Right lobe of liver (tissue), 6 donors: Measurements from ENCODE around the gene CARD19. TPM values are rescaled to one million over a fixed set of nuclear protein-coding genes. Genes with fewer than 3 reads are reported as not detected.
A peak's percentile ranks its signal among the peaks of the same experiment; 100 is the strongest.

Experiments
- ATAC-seq, 4 donors: fragments of 200-7000 bp; cut with Tn5 transposase; one replicate each; pipeline ENCODE4 v1.9.1; 2020; ENCODE audit warnings: mild to moderate bottlenecking in 4 of 4, moderate library complexity in 4 of 4
- DNase-seq, 3 donors: peaks; one replicate each; pipeline ENCODE4 v3.0.0-alpha.2; 2020
- H3K27ac ChIP-seq, 3 donors: fragments of 200-600 bp; one replicate each; pipeline ENCODE4 v1.8.0; 2022
- H3K27me3 ChIP-seq, 2 donors: fragments of 200-600 bp; one replicate each; pipeline ENCODE4 v1.8.0; 2022
- H3K36me3 ChIP-seq, 4 donors: fragments of 200-600 bp; sonication (generic) in 1 of 4; one replicate each; pipeline versions ENCODE4 v1.5.1 to v1.8.0; 2017 to 2022; ENCODE audit warnings: control low read depth in 1 of 4
- H3K4me1 ChIP-seq, 4 donors: fragments of 200-600 bp; sonication (generic) in 1 of 4; one replicate each; pipeline versions ENCODE4 v1.5.1 to v1.8.0; 2017 to 2022; ENCODE audit warnings: control low read depth in 1 of 4
- H3K4me3 ChIP-seq, 3 donors: fragments of 200-600 bp; one replicate each; pipeline ENCODE4 v1.8.0; 2022
- H3K9me3 ChIP-seq, 4 donors: fragments of 200-600 bp; sonication (generic) in 1 of 4; one replicate each; pipeline versions ENCODE4 v1.5.1 to v1.8.0; 2017 to 2022; ENCODE audit warnings: control low read depth in 1 of 4
- CTCF ChIP-seq, 4 donors: fragments of 200-600 bp in 3 of 4; fragments of 450-650 bp in 1 of 4; IDR thresholded peaks; one replicate each; pipeline versions ENCODE4 v1.5.1 to v1.8.0; 2016 to 2022; ENCODE audit warnings: antibody characterized with exemption in 4 of 4, mild to moderate bottlenecking in 2 of 4
- POLR2A ChIP-seq: fragments of 450-650 bp; IDR thresholded peaks from one replicate; pipeline ENCODE4 v1.6.1; 2017; ENCODE audit warnings: antibody characterized with exemption, mild to moderate bottlenecking
- WGBS: methylation state at CpG from one replicate; pipeline ENCODE4 v1.1.6; 2018; ENCODE audit warnings: low coverage, low lambda C conversion rate; ENCODE audit not compliant: insufficient coverage; ENCODE audit errors: missing lambda C conversion rate; 5-methylcytosine and 5-hydroxymethylcytosine counted together
- intact Hi-C, 2 donors: fragments of 100-400 bp; cut with DNase I; formaldehyde crosslinking; loops; one replicate each; pipeline versions ENCODE4 v1.11.2 to v1.14.1; 2022
- total RNA-seq, 6 experiments: library from RNA; depleted of rRNA in 2 of 6; stranded (reverse); fragments of >200 nt in 2 of 6; fragmentation: NEBNext Ultra II Directional in 3 of 6; extraction: Animal tissue kit (Norgen Biotek cat#: 25700) in 3 of 6; gene quantifications; one replicate each; pipeline versions ENCODE4 v1.1.0 to v1.2.4, GENCODE V29; 2016 to 2023
- donor health status: DM: no; HTN: yes; CAD: no.
- donor health status: DM: no; HTN: no; CAD: no.
- donor health status: DM: no; HTN: no; CAD: no.
- donor health status: DM: no; HTN: yes; CAD: no.
- donor health status: DM: no; HTN: yes; CAD: no.

CARD19 gene
- total RNA-seq, 6 experiments from 2014 or later: 6.3 to 31.7 (median 12.1) TPM

GRCh38 chr9:93051680-93052089 lies 44.3 kb upstream of the CARD19 start:
- Histone ChIP-seq H3K4me3 (no peak overlapping the region), H3K4me1 (peaks cover 0 to 17% (median 7%) of the 10 kb centered on the region in 4 donors), H3K27me3 (no peaks in the 10 kb centered on the region), H3K9me3 (no peaks in the 10 kb centered on the region), H3K36me3 (no peaks in the 10 kb centered on the region), H3K27ac (peak overlapping the region in 2 of 3 donors; percentile 13 to 29)
- 23% methylated on average over 2 of the region's 6 CpGs for WGBS
- TF ChIP-seq POLR2A (no peak), CTCF (IDR thresholded peaks at IDR 0.05) (no peak)
- ATAC-seq (peak in 3 of 4 donors; percentile 24 to 30 (median 30)), DNase-seq (peak in 2 of 3 donors; percentile 55 to 56)
- intact Hi-C loops: no loop called here

- H3K4me3 ChIP-seq: no peak overlapping the region
- H3K36me3 ChIP-seq: no peaks in the 10 kb centered on the region
- WGBS: 79% methylated on average over 5 of the region's 15 CpGs
- H3K4me1 ChIP-seq: peaks cover 0 to 20% (median 7%) of the 10 kb centered on the region in 4 donors
- TF ChIP-seq POLR2A: no peak
- no peak for TF ChIP-seq CTCF (IDR thresholded peaks at IDR 0.05)
- intact Hi-C loops: no loop called here
- H3K27me3 ChIP-seq: no peaks in the 10 kb centered on the region
- DNase-seq: peak in 1 of 3 donors; percentile 39
- no peak overlapping the region for H3K27ac ChIP-seq
- H3K9me3 ChIP-seq: no peaks in the 10 kb centered on the region
- no peak for ATAC-seq
These were observed 43.1 kb upstream of the CARD19 start for GRCh38 chr9:93052791-93053540.

DNA sequence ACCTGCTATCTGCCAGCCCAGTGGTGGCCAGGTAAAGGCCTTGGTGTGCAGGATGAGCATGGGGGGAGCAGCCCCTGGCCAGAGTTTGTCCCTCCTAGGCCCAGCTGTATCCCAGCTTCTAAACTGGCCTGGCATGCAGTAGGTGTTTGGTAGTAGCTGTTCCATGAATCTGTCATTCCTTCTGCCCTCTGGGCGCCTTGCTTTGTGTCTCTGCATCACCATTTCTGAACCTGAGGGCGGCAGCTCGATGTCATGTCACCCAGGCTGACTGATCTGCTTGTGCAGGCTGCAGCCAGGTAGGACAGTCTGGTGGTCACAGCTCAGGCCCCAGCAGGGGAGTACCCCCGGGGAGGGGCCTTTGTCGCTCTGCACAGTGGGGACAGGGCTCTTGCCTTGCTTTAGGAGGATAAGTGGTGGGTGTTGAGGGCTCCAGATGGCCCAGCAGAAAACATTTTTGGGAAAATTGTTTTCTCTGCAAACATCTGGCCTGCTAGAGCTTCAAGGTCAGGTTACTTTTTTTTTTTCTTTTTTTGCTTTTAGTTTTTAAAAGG lies 42.2 kb upstream of the CARD19 start:
- intact Hi-C loops: no loop called here
- DNase-seq: no peak
- no peaks in the 10 kb centered on the region for H3K36me3 ChIP-seq
- H3K27me3 ChIP-seq: no peaks in the 10 kb centered on the region
- H3K27ac ChIP-seq: no peak overlapping the region
- ATAC-seq: no peak
- H3K4me1 ChIP-seq: peaks cover 0 to 26% (median 5%) of the 10 kb centered on the region in 4 donors
- no peaks in the 10 kb centered on the region for H3K9me3 ChIP-seq
- 95% methylated on average over 4 of the region's 5 CpGs for WGBS
- TF ChIP-seq POLR2A (no peak), CTCF (IDR thresholded peaks at IDR 0.05) (no peak)
- no peak overlapping the region for H3K4me3 ChIP-seq

DNA sequence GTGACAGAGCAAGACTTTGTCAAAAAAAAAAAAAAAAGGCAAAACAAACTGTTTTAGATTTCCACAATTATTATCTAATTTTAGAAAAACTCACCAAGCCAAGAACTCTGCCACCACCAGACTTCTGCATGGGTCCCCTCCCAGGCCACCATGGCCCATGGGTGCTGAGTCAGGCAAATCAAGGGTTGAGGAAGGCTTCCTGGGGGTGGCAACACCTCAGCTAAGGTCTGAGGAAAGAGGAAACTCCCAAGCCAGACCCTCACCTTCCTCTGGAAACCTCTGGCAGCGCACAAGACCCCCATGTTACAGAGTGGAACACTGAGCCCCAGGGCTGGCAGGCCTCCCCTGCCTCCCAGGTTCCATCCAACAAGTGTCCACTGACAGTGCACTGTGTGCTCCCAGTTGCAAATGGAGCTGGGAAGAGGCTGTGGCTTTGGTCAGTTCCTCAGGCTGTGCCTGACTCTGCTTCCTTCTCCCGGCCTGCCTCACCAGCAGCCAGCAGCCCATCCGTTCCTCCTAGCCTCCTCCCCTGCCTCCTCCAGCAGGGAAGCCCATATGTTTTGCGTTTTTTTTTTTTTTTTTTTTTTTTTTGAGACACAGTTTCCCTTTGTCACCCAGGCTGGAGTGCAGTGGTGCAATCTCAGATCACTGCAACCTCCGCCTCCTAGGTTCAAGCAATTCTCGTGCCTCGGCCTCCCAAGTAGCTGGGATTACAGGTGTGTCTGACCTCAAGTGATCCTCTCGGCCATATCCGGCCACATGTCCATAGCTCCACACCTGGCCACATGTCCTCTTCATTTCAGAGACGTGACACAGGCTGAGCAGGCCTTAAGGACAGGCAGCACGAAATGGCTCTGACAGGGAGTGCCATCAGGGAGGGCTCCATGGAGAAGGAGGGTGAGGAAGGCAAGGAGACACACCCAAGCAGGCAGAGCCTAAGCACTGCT lies 41.0 kb upstream of the CARD19 start:
- H3K27ac ChIP-seq: no peak overlapping the region
- DNase-seq: no peak
- WGBS: 96% methylated on average over 6 of the region's 11 CpGs
- no peak for ATAC-seq
- peaks cover 0 to 25% (median 5%) of the 10 kb centered on the region in 4 donors for H3K4me1 ChIP-seq
- no peaks in the 10 kb centered on the region for H3K36me3 ChIP-seq
- intact Hi-C loops: no loop called here
- no peaks in the 10 kb centered on the region for H3K27me3 ChIP-seq
- TF ChIP-seq CTCF (IDR thresholded peaks at IDR 0.05) (no peak), POLR2A (no peak)
- H3K4me3 ChIP-seq: no peak overlapping the region
- H3K9me3 ChIP-seq: no peaks in the 10 kb centered on the region
